Lower leg skin (tissue), 3 donors: ENCODE measurements around the gene TMPRSS9.

Experiments
- CTCF ChIP-seq, 3 donors: fragments of 450-650 bp; IDR thresholded peaks; one replicate each; pipeline ENCODE4 v1.5.1; 2016; ENCODE audit warnings: antibody characterized with exemption in 3 of 3, mild to moderate bottlenecking in 3 of 3, moderate library complexity in 2 of 3
- POLR2A ChIP-seq, 2 donors: fragments of 450-650 bp; IDR thresholded peaks; one replicate each; pipeline ENCODE4 v1.6.1; 2016 to 2017; ENCODE audit warnings: antibody characterized with exemption in 2 of 2, mild to moderate bottlenecking in 1 of 2, moderate library complexity in 1 of 2

GRCh38 chr19:2331601-2332246, 28.3 kb upstream of the TMPRSS9 start:
- TF ChIP-seq CTCF (IDR thresholded peaks at IDR 0.05) (no peak), POLR2A (IDR thresholded peaks at IDR 0.05) (no peak)
